ENCODE results near the gene ZNF408.

ZNF408 gene

DNA sequence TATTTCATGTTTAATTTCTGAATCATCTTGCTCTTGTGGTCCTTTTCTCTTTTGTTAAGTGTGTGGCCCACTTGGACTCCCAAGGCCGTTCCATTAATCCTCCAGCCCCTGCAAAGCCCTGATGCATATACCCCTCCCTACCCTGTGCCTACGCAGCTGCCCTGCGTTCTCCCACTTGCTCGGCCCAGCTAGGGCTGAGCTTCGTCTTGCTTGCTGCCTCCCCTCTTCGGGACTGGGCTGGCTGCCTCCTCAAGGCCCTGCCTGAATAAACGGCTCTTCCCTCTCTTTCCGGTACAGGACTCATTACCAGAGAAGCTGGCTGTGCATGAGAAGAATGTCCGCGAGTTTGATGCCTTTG lies 28.9 kb upstream of the ZNF408 start:
- Mint-ChIP-seq H3K4me3 (peak overlapping the region; percentile 50), H3K36me3 (peaks cover 57% of the 10 kb centered on the region)

DNA sequence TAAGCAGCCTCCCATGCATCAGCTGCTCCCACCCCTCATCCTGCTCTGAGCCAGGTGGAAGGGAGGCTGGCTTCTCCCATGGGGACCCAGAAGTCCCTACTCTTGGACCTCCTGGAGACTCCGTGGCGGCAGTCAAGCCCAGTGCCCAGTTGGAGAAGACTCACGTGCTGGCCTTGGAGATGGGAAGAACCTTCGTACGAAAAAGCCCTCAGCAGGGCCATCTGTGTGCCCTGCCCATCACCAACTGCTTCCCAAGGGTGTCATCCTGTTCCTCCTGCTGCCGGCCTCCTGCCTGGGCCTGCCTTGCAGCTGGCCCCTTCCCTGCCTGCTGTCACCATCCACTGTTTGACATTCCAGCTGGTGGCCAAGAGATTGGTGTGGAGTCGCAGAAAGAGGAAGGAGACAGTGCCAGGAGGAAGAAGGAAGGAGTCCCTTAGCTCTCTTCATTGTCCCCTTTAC lies 28.4 kb upstream of the ZNF408 start:
- Mint-ChIP-seq H3K4me1 (peaks cover 59% of the 10 kb centered on the region), H3K27ac (peak overlapping the region; percentile 90), H3K36me3 (peaks cover 57% of the 10 kb centered on the region), H3K9me3 (no peaks in the 10 kb centered on the region), H3K4me3 (peak overlapping the region; percentile 50)
- ATAC-seq: no peak
- DNase-seq (ENCODE audit: low spot score in 2 of 2): no peak

More for the DNA sequence above, 28.9 kb upstream of the ZNF408 start:
- DNase-seq (ENCODE audit: low spot score in 2 of 2): no peak
- ATAC-seq: no peak
- no peaks in the 10 kb centered on the region for H3K9me3 Mint-ChIP-seq
- H3K27ac Mint-ChIP-seq: peak overlapping the region; percentile 90
- peaks cover 54% of the 10 kb centered on the region for H3K4me1 Mint-ChIP-seq

- peak overlapping the region; percentile 90 for H3K27ac Mint-ChIP-seq
- peaks cover 60% of the 10 kb centered on the region for H3K4me1 Mint-ChIP-seq
- no peak overlapping the region for H3K4me3 Mint-ChIP-seq
- no peak for DNase-seq (ENCODE audit: low spot score in 2 of 2)
- H3K36me3 Mint-ChIP-seq: peaks cover 56% of the 10 kb centered on the region
- ATAC-seq: no peak
- H3K9me3 Mint-ChIP-seq: no peaks in the 10 kb centered on the region
These were observed 26.9 kb upstream of the ZNF408 start for GRCh38 chr11:46673713-46674462.

- Mint-ChIP-seq H3K9me3 (no peaks in the 10 kb centered on the region), H3K36me3 (peaks cover 59% of the 10 kb centered on the region), H3K4me1 (peaks cover 54% of the 10 kb centered on the region), H3K27ac (peak overlapping the region; percentile 90), H3K4me3 (no peak overlapping the region)
- ATAC-seq (no peak), DNase-seq (ENCODE audit: low spot score in 2 of 2) (no peak)
These were observed 26.2 kb upstream of the ZNF408 start for GRCh38 chr11:46674463-46675287.

- Mint-ChIP-seq H3K36me3 (peaks cover 54% of the 10 kb centered on the region), H3K4me3 (no peak overlapping the region), H3K4me1 (peaks cover 48% of the 10 kb centered on the region), H3K9me3 (no peaks in the 10 kb centered on the region), H3K27ac (peak overlapping the region; percentile 90)
- ATAC-seq (no peak), DNase-seq (ENCODE audit: low spot score in 2 of 2) (no peak)
These were observed 25.5 kb upstream of the ZNF408 start for GRCh38 chr11:46675288-46675851.

DNA sequence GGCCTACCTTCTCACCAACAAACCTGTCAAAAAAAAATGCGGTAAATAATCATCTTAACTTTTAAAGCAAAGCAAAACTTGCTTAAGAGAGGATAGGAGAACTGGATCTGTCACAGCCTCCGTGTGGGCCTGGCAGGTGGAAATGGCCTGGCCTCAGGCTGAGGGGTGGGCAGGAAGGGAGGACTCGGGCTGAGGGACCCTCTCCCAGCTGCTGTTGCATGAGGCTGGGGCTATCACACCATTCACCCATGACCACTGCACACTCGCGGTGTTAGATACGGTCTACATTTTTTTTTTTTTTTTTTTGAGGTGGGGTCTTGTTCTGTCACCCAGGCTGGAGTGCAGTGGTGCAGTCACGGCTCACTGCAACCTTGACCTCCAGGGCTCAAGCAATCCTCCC lies 24.9 kb upstream of the ZNF408 start:
- H3K36me3 Mint-ChIP-seq: peaks cover 56% of the 10 kb centered on the region
- H3K4me1 Mint-ChIP-seq: peaks cover 42% of the 10 kb centered on the region
- DNase-seq (ENCODE audit: low spot score in 2 of 2) (no peak), ATAC-seq (no peak)
- no peak overlapping the region for H3K27ac Mint-ChIP-seq
- H3K9me3 Mint-ChIP-seq: no peaks in the 10 kb centered on the region
- no peak overlapping the region for H3K4me3 Mint-ChIP-seq

DNA sequence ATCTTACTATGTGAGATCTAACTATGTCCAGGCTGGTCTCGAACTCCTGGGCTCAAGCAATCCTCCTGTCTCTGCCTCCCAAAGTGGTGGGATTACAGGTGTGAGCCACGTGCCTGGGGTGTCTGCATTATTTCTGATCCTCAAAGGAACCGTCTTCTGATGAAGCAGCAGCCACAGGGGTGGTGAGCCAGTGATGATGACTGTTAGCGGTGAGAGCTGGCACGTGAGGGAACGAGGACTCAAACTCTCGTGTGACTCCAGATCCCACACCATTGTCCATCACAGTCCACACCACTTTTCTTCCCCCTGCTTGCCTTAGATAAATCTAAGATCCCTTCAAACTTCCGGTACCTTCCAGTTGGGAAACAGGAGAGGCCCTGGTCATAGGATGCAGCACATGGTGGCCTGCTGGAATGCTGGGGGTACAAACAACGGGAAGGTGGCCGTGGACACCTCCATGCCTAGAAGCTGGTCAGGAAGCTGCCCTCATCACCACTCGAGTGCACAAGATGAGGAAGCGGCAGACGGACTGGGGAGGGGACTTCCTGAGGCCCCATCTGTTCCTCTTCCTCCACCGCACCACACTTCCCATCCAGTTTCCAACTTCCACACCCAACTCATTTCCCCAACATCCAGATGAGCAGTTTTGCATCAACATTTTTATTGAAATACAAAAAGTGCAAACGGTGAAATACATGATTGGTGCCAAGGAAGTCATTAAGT lies 24.2 kb upstream of the ZNF408 start:
- ATAC-seq (no peak), DNase-seq (ENCODE audit: low spot score in 2 of 2) (no peak)
- Mint-ChIP-seq H3K36me3 (peaks cover 56% of the 10 kb centered on the region), H3K27ac (peak overlapping the region; percentile 73), H3K9me3 (no peaks in the 10 kb centered on the region), H3K4me3 (no peak overlapping the region), H3K4me1 (peaks cover 35% of the 10 kb centered on the region)

DNA sequence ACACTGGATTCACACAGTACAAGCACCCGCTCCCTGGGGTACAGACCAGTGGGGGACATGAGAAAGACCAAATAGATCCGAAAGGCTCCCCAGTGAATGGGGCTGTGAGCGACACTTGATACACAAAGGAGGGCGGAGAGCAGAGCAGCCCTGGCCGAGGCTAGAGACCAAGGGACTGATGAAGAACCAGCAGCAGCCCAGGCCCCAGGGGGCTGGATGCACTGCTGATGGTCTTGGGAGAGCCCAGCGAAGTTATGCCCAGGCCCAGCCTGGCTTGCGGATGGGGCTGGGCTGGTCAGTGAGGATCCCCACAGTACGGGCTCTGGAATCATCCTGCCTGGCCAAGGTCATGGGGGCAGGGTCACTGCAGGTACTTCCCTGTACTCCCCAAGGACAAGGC lies 23.7 kb upstream of the ZNF408 start:
- DNase-seq (ENCODE audit: low spot score in 2 of 2) (no peak), ATAC-seq (peak; percentile 5)
- H3K27ac Mint-ChIP-seq: peak overlapping the region; percentile 73
- H3K4me3 Mint-ChIP-seq: no peak overlapping the region
- H3K9me3 Mint-ChIP-seq: no peaks in the 10 kb centered on the region
- H3K36me3 Mint-ChIP-seq: peaks cover 52% of the 10 kb centered on the region
- H3K4me1 Mint-ChIP-seq: peaks cover 30% of the 10 kb centered on the region

- ATAC-seq (peak; percentile 27), DNase-seq (ENCODE audit: low spot score in 2 of 2) (no peak)
- Mint-ChIP-seq H3K4me3 (no peak overlapping the region), H3K36me3 (peaks cover 49% of the 10 kb centered on the region), H3K9me3 (no peaks in the 10 kb centered on the region), H3K27ac (peak overlapping the region; percentile 70), H3K4me1 (peaks cover 21% of the 10 kb centered on the region)
These were observed 22.7 kb upstream of the ZNF408 start for GRCh38 chr11:46677991-46678740.

- H3K27ac Mint-ChIP-seq: peak overlapping the region; percentile 70
- no peak for ATAC-seq
- no peak overlapping the region for H3K4me3 Mint-ChIP-seq
- peaks cover 55% of the 10 kb centered on the region for H3K36me3 Mint-ChIP-seq
- peaks cover 21% of the 10 kb centered on the region for H3K4me1 Mint-ChIP-seq
- H3K9me3 Mint-ChIP-seq: no peaks in the 10 kb centered on the region
- no peak for DNase-seq (ENCODE audit: low spot score in 2 of 2)
These were observed 22.1 kb upstream of the ZNF408 start for GRCh38 chr11:46678741-46679130.

- Mint-ChIP-seq H3K27ac (no peak overlapping the region), H3K9me3 (no peaks in the 10 kb centered on the region), H3K36me3 (peaks cover 63% of the 10 kb centered on the region), H3K4me3 (no peak overlapping the region), H3K4me1 (peaks cover 19% of the 10 kb centered on the region)
- DNase-seq (ENCODE audit: low spot score in 2 of 2) (no peak), ATAC-seq (no peak)
These were observed 21.3 kb upstream of the ZNF408 start for GRCh38 chr11:46679241-46680163.

- ATAC-seq: no peak
- no peak for DNase-seq (ENCODE audit: low spot score in 2 of 2)
- no peak overlapping the region for H3K4me3 Mint-ChIP-seq
- H3K27ac Mint-ChIP-seq: no peak overlapping the region
- H3K36me3 Mint-ChIP-seq: peaks cover 70% of the 10 kb centered on the region
- no peaks in the 10 kb centered on the region for H3K9me3 Mint-ChIP-seq
- peaks cover 12% of the 10 kb centered on the region for H3K4me1 Mint-ChIP-seq
These were observed 20.6 kb upstream of the ZNF408 start for GRCh38 chr11:46680164-46680760.

DNA sequence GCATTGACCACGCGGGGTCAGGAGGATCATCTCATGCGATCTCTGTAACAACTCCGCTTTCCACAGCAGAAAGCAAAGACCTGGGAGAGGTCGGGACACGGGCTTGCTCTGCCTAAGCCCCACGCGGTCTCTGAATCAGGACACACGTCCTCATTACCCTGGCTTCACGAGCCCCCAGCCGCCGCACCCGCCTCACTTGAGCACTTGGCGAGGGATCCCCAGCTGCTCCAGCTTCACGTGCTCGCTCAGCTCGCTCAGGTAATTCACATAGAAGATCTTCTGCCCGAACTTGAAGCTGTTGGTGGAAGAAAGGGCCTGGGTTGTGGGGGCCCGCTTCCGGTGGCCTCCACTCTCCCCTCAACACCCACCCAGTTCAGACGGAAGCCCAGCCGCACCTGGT lies 20.0 kb upstream of the ZNF408 start:
- no peaks in the 10 kb centered on the region for H3K9me3 Mint-ChIP-seq
- ATAC-seq (no peak), DNase-seq (ENCODE audit: low spot score in 2 of 2) (no peak)
- H3K4me1 Mint-ChIP-seq: peaks cover 12% of the 10 kb centered on the region
- peaks cover 76% of the 10 kb centered on the region for H3K36me3 Mint-ChIP-seq
- H3K4me3 Mint-ChIP-seq: no peak overlapping the region
- no peak overlapping the region for H3K27ac Mint-ChIP-seq

Measured in stimulated activated effector memory CD8-positive, alpha-beta T cell treated with anti-CD3 and anti-CD28 coated beads, Interleukin-12 subunit alpha, Interleukin-12 subunit beta, amount 100 ng/mL, for 72 hours (primary cell).